ENCODE results near the gene SOX6. TPM values are rescaled to one million over a fixed set of nuclear protein-coding genes. Genes with fewer than 3 reads are reported as not detected.

The SOX6 gene
- total RNA-seq, 1 donor from 2014 or later: 1.4 TPM

DNA sequence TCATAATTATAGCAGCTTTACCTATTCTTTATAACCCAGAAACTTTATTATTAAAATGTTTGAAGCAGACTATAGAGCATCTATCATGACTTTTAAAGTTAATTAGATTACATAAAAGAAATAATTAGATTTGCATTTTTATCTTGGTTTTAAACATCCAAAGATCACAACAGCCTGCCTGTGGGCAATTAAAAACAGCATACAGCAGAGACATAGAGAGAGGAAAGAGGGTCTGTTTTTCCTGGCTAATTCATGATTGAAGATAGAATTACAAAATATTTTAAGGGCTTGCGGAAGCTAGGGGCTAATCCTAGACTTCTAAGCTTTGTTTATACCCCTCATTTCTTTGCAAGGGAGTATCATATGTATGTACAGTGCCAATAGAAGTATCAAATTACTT, 178.1 kb downstream of the SOX6 start:
- no peak for DNase-seq
- H3K4me3 Mint-ChIP-seq (ENCODE audit: unreplicated experiment): no peak overlapping the region
- peaks cover 4% of the 10 kb centered on the region for H3K4me1 Mint-ChIP-seq (ENCODE audit: low read depth, unreplicated experiment)
- no peaks in the 10 kb centered on the region for H3K27me3 Mint-ChIP-seq (ENCODE audit: unreplicated experiment)
- no peaks in the 10 kb centered on the region for H3K9me3 Mint-ChIP-seq (ENCODE audit: unreplicated experiment)
- no peaks in the 10 kb centered on the region for H3K36me3 Mint-ChIP-seq (ENCODE audit: unreplicated experiment)
- H3K27ac Mint-ChIP-seq (ENCODE audit: unreplicated experiment): no peak overlapping the region
- no peak for TF ChIP-seq CTCF (IDR thresholded peaks at IDR 0.05; ENCODE audit: partially characterized antibody, unreplicated experiment)

DNA sequence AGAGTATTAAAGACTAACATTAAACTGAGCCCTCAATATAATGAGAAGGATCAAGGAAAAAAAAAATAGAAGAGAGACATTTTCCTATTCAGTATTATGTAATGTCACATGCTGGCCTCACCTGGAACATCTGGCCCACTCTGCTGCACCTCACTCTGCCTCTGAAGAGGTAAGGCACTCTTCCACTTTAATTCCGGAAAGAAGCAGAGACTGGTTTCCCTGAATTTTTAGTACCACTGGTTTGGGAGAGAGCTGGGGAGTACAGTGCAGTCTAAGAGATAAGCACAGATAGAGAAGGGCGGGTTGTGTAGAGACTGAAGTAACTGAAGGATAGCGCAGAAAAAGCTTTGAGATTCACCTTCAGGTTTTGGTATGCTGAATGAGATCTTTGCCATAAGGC, 178.7 kb downstream of the SOX6 start:
- no peak for DNase-seq
- Mint-ChIP-seq H3K36me3 (ENCODE audit: unreplicated experiment) (no peaks in the 10 kb centered on the region), H3K9me3 (ENCODE audit: unreplicated experiment) (no peaks in the 10 kb centered on the region), H3K27ac (ENCODE audit: unreplicated experiment) (no peak overlapping the region), H3K27me3 (ENCODE audit: unreplicated experiment) (no peaks in the 10 kb centered on the region), H3K4me3 (ENCODE audit: unreplicated experiment) (no peak overlapping the region), H3K4me1 (ENCODE audit: low read depth, unreplicated experiment) (peaks cover 4% of the 10 kb centered on the region)
- no peak for TF ChIP-seq CTCF (IDR thresholded peaks at IDR 0.05; ENCODE audit: partially characterized antibody, unreplicated experiment)

GRCh38 chr11:16173798-16174197, 182.5 kb downstream of the SOX6 start:
- H3K36me3 Mint-ChIP-seq (ENCODE audit: unreplicated experiment): no peaks in the 10 kb centered on the region
- DNase-seq: no peak
- H3K4me1 Mint-ChIP-seq (ENCODE audit: low read depth, unreplicated experiment): peaks cover 16% of the 10 kb centered on the region
- H3K4me3 Mint-ChIP-seq (ENCODE audit: unreplicated experiment): no peak overlapping the region
- H3K27me3 Mint-ChIP-seq (ENCODE audit: unreplicated experiment): no peaks in the 10 kb centered on the region
- TF ChIP-seq CTCF (IDR thresholded peaks at IDR 0.05; ENCODE audit: partially characterized antibody, unreplicated experiment): no peak
- H3K9me3 Mint-ChIP-seq (ENCODE audit: unreplicated experiment): no peaks in the 10 kb centered on the region
- H3K27ac Mint-ChIP-seq (ENCODE audit: unreplicated experiment): no peak overlapping the region

DNA sequence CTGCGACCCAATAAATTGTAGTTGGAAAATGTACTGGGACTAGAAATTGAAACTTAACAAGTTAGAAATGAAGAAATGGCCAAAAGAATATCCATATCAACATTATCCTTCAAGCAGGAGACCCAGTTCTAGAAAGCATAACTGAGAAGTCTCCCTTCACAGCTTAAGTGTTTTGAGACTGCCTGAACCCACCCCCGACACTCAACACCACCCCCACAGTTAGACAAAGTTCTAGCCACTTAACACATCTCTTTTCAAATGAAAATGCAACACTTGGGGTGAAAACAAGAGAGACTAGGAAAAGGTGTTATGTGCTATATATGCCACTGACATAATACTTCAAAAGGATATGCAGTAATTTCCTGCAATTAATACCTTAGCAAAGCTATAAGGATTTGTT, 184.5 kb downstream of the SOX6 start:
- Mint-ChIP-seq H3K4me3 (ENCODE audit: unreplicated experiment) (no peak overlapping the region), H3K27me3 (ENCODE audit: unreplicated experiment) (no peaks in the 10 kb centered on the region), H3K27ac (ENCODE audit: unreplicated experiment) (no peak overlapping the region), H3K4me1 (ENCODE audit: low read depth, unreplicated experiment) (peaks cover 12% of the 10 kb centered on the region), H3K36me3 (ENCODE audit: unreplicated experiment) (no peaks in the 10 kb centered on the region), H3K9me3 (ENCODE audit: unreplicated experiment) (no peaks in the 10 kb centered on the region)
- no peak for TF ChIP-seq CTCF (IDR thresholded peaks at IDR 0.05; ENCODE audit: partially characterized antibody, unreplicated experiment)
- DNase-seq: no peak

GRCh38 chr11:16169956-16170847, 186.1 kb downstream of the SOX6 start:
- peaks cover 12% of the 10 kb centered on the region for H3K4me1 Mint-ChIP-seq (ENCODE audit: low read depth, unreplicated experiment)
- no peaks in the 10 kb centered on the region for H3K27me3 Mint-ChIP-seq (ENCODE audit: unreplicated experiment)
- H3K4me3 Mint-ChIP-seq (ENCODE audit: unreplicated experiment): no peak overlapping the region
- no peak for TF ChIP-seq CTCF (IDR thresholded peaks at IDR 0.05; ENCODE audit: partially characterized antibody, unreplicated experiment)
- H3K27ac Mint-ChIP-seq (ENCODE audit: unreplicated experiment): peak overlapping the region; percentile 72
- DNase-seq: peak; percentile 21
- no peaks in the 10 kb centered on the region for H3K36me3 Mint-ChIP-seq (ENCODE audit: unreplicated experiment)
- no peaks in the 10 kb centered on the region for H3K9me3 Mint-ChIP-seq (ENCODE audit: unreplicated experiment)
